ENCODE results near the gene PDPK1.

PDPK1 gene

GRCh38 chr16:2515180-2515851 is 22.5 kb upstream of the PDPK1 start:
- no peak for TF ChIP-seq CTCF (conservative IDR thresholded peaks at IDR 0.05)
- H3K27ac ChIP-seq, result peak overlapping the region; percentile 85

GRCh38 chr16:2516391-2517240 is 21.2 kb upstream of the PDPK1 start:
- no peak for TF ChIP-seq CTCF (conservative IDR thresholded peaks at IDR 0.05)
- H3K27ac ChIP-seq, result peak overlapping the region; percentile 85; the same call in 1 of the 2 replicates

- H3K27ac ChIP-seq, result no peak overlapping the region
- no peak for TF ChIP-seq CTCF (conservative IDR thresholded peaks at IDR 0.05)
Observed at GRCh38 chr16:2517954-2518605, 19.7 kb upstream of the PDPK1 start.

GRCh38 chr16:2518823-2519710 is 18.8 kb upstream of the PDPK1 start:
- peak overlapping the region; percentile 40; the same call in 1 of the 2 replicates for H3K27ac ChIP-seq
- no peak for TF ChIP-seq CTCF (conservative IDR thresholded peaks at IDR 0.05)

GRCh38 chr16:2519711-2520080 is 18.1 kb upstream of the PDPK1 start:
- TF ChIP-seq CTCF (conservative IDR thresholded peaks at IDR 0.05), result no peak
- H3K27ac ChIP-seq, result peak overlapping the region; percentile 40

GRCh38 chr16:2520097-2520783 is 17.6 kb upstream of the PDPK1 start, which contains the start of gene AMDHD2:
TSS of gene AMDHD2 (plus strand) at chr16:2520371. CDS start at chr16:2520459, 88 bp downstream.
- H3K27ac ChIP-seq, result peak within 1 kb of the TSS; percentile 40
- no peak for TF ChIP-seq CTCF (conservative IDR thresholded peaks at IDR 0.05)
